CD14-positive monocyte (primary cell): Measurements from ENCODE around the gene CNTFR. TPM values are rescaled to one million over a fixed set of nuclear protein-coding genes. Genes with fewer than 3 reads are reported as not detected.

Experiments
- DNase-seq, 3 donors: peaks; one replicate each; pipeline ENCODE4 v3.0.0-alpha.2; 2011 to 2022
- H2AFZ ChIP-seq: 2 replicates; pipeline ENCODE4 v1.6.0; 2012; ENCODE audit warnings: mild to moderate bottlenecking, low read depth, low read length, inconsistent platforms; ENCODE audit not compliant: insufficient read depth, poor library complexity, severe bottlenecking
- H3K27ac ChIP-seq, 2 donors: 1 replicate in 1 of 2; 2 replicates in 1 of 2; pipeline ENCODE4 v1.5.1; 2012 to 2013; ENCODE audit warnings: low read length in 2 of 2, control low read depth in 1 of 2, inconsistent platforms in 1 of 2, low read depth in 1 of 2, mild to moderate bottlenecking in 1 of 2
- H3K27me3 ChIP-seq, 2 donors: one replicate each; pipeline versions ENCODE4 v1.6.0 to v1.6.1; 2011 to 2013; ENCODE audit warnings: low read length in 2 of 2; ENCODE audit not compliant: control insufficient read depth in 2 of 2, insufficient read depth in 2 of 2
- H3K36me3 ChIP-seq, 2 donors: replicated peaks in 1 of 2; 1 replicate in 1 of 2; 2 replicates in 1 of 2; pipeline versions ENCODE4 v1.5.1 to v1.6.1; 2012 to 2013; ENCODE audit warnings: low read length in 2 of 2, control low read depth in 1 of 2, inconsistent platforms in 1 of 2, mild to moderate bottlenecking in 1 of 2; ENCODE audit not compliant: insufficient read depth in 2 of 2, control insufficient read depth in 1 of 2
- H3K4me1 ChIP-seq, 2 donors: 1 replicate in 1 of 2; 2 replicates in 1 of 2; pipeline versions ENCODE4 v1.5.1 to v1.6.1; 2012 to 2013; ENCODE audit warnings: low read length in 2 of 2, control low read depth in 1 of 2, inconsistent platforms in 1 of 2, mild to moderate bottlenecking in 1 of 2, moderate library complexity in 1 of 2; ENCODE audit not compliant: insufficient read depth in 2 of 2, control insufficient read depth in 1 of 2
- H3K4me2 ChIP-seq: replicated peaks from 2 replicates; pipeline ENCODE3; 2012; ENCODE audit warnings: low read length, moderate library complexity, mild to moderate bottlenecking; ENCODE audit not compliant: poor library complexity, severe bottlenecking; ENCODE audit errors: extremely low read depth
- H3K4me3 ChIP-seq, 3 experiments: fragments of 200-600 bp in 1 of 3; sonication (generic) in 1 of 3; replicated peaks in 1 of 3; 1 replicate in 2 of 3; 2 replicates in 1 of 3; pipeline ENCODE4 v1.5.1; 2011 to 2013; ENCODE audit warnings: low read length in 3 of 3, mild to moderate bottlenecking in 3 of 3, control low read depth in 2 of 3, low read depth in 2 of 3, inconsistent platforms in 1 of 3, moderate library complexity in 1 of 3
- H3K79me2 ChIP-seq: 2 replicates; pipeline ENCODE4 v1.6.0; 2012; ENCODE audit warnings: mild to moderate bottlenecking, control low read depth, inconsistent platforms, low read length, moderate library complexity; ENCODE audit not compliant: insufficient read depth
- H3K9ac ChIP-seq: 2 replicates; pipeline ENCODE4 v1.6.0; 2017; ENCODE audit warnings: low read length, mild to moderate bottlenecking; ENCODE audit not compliant: insufficient read depth, poor library complexity, severe bottlenecking
- H3K9me3 ChIP-seq, 2 donors: replicated peaks in 1 of 2; 1 replicate in 1 of 2; 2 replicates in 1 of 2; pipeline versions ENCODE4 v1.5.1 to v1.6.1; 2012 to 2013; ENCODE audit warnings: low read length in 2 of 2, control low read depth in 1 of 2; ENCODE audit not compliant: control insufficient read depth in 1 of 2, insufficient read depth in 1 of 2
- H4K20me1 ChIP-seq: 2 replicates; pipeline ENCODE4 v1.6.0; 2012; ENCODE audit warnings: mild to moderate bottlenecking, low read length, control low read depth, moderate library complexity; ENCODE audit not compliant: insufficient read depth
- H3K27ac Mint-ChIP-seq, 7 donors: one replicate each; pipeline ENCODE4 v1.8.0; 2020; ENCODE audit warnings: mild to moderate bottlenecking in 7 of 7, mixed read lengths in 7 of 7, moderate library complexity in 6 of 7, inconsistent platforms in 2 of 7
- H3K27me3 Mint-ChIP-seq, 3 donors: one replicate each; pipeline ENCODE4 v1.8.0; 2021 to 2022; ENCODE audit warnings: low read depth in 3 of 3, mild to moderate bottlenecking in 3 of 3, mixed read lengths in 3 of 3, moderate library complexity in 3 of 3, inconsistent platforms in 1 of 3
- H3K36me3 Mint-ChIP-seq, 2 donors: one replicate each; pipeline ENCODE4 v1.8.0; 2020; ENCODE audit warnings: mixed read lengths in 2 of 2, inconsistent platforms in 1 of 2, mild to moderate bottlenecking in 1 of 2
- H3K4me1 Mint-ChIP-seq: one replicate; pipeline ENCODE4 v1.8.0; 2020; ENCODE audit warnings: mild to moderate bottlenecking, mixed read lengths
- H3K4me3 Mint-ChIP-seq, 2 donors: one replicate each; pipeline ENCODE4 v1.8.0; 2020; ENCODE audit warnings: mild to moderate bottlenecking in 2 of 2, mixed read lengths in 2 of 2, moderate library complexity in 1 of 2
- H3K9me3 Mint-ChIP-seq, 7 donors: one replicate each; pipeline ENCODE4 v1.8.0; 2020 to 2022; ENCODE audit warnings: mixed read lengths in 7 of 7, mild to moderate bottlenecking in 6 of 7, moderate library complexity in 6 of 7, inconsistent platforms in 2 of 7
- CTCF ChIP-seq: fragments of 200-600 bp; IDR thresholded peaks from one replicate; pipeline ENCODE4 v1.8.0; 2022; ENCODE audit warnings: antibody characterized with exemption, mild to moderate bottlenecking
- whole genome bisulfite sequencing: methylation state at CpG from one replicate; pipeline ENCODE4 v1.1.5; 2013; ENCODE audit warnings: missing lambda C conversion rate; ENCODE audit not compliant: insufficient coverage; 5-methylcytosine and 5-hydroxymethylcytosine counted together
- intact Hi-C, 2 donors: fragments of 100-400 bp; cut with micrococcal nuclease; formaldehyde crosslinking; loops; one replicate each; pipeline versions ENCODE4 v1.15.0 to v1.15.1; 2023
- polyA plus RNA-seq, 3 donors: library from polyadenylated mRNA; depleted of rRNA in 1 of 3; unstranded in 2 of 3; stranded (reverse) in 1 of 3; fragments of 300-500 nt in 2 of 3; fragments of >200 nt in 1 of 3; fragmentation: Illumina TruSeq in 2 of 3; gene quantifications; 1 replicate in 2 of 3; 2 replicates in 1 of 3; pipeline ENCODE4 v1.2.3, GENCODE V29; 2012 to 2021

CNTFR gene
- polyA plus RNA-seq, 3 donors, result not detected

- H3K4me3 Mint-ChIP-seq, result no peak overlapping the region
- WGBS, result no CpG with 5 or more reads among the region's 6 CpGs
These were observed 32.6 kb downstream of the CNTFR start for GRCh38 chr9:34556949-34557348.

GRCh38 chr9:34555936-34556525, 33.5 kb downstream of the CNTFR start:
- H3K9me3 ChIP-seq, result no peaks in the 10 kb centered on the region
- no peaks in the 10 kb centered on the region for H4K20me1 ChIP-seq
- H3K9ac ChIP-seq, result no peak overlapping the region
- Mint-ChIP-seq H3K9me3 (no peaks in the 10 kb centered on the region), H3K4me3 (no peak overlapping the region), H3K36me3 (no peaks in the 10 kb centered on the region), H3K27me3 (peaks cover 19 to 32% (median 19%) of the 10 kb centered on the region in 3 donors), H3K4me1 (no peaks in the 10 kb centered on the region), H3K27ac (no peak overlapping the region)
- H3K4me1 ChIP-seq, result no peaks in the 10 kb centered on the region
- no peak overlapping the region for H3K4me2 ChIP-seq
- intact Hi-C loops, result no loop called here
- DNase-seq, result no peak
- 87% methylated on average over 13 of the region's 13 CpGs for WGBS
- H2AFZ ChIP-seq, result no peak overlapping the region
- TF ChIP-seq CTCF, result no peak
- peaks cover 0 to 12% of the 10 kb centered on the region in 2 donors for H3K27me3 ChIP-seq
- no peaks in the 10 kb centered on the region for H3K79me2 ChIP-seq
- no peaks in the 10 kb centered on the region for H3K36me3 ChIP-seq
- H3K4me3 ChIP-seq, result no peak overlapping the region
- H3K27ac ChIP-seq, result no peak overlapping the region

More at GRCh38 chr9:34556949-34557348, 32.6 kb downstream of the CNTFR start:
- no peak overlapping the region for H3K27ac ChIP-seq
- H4K20me1 ChIP-seq, result no peaks in the 10 kb centered on the region
- H3K4me3 ChIP-seq, result no peak overlapping the region
- no peak for DNase-seq
- peaks cover 0 to under 1% of the 10 kb centered on the region in 2 donors for H3K9me3 ChIP-seq
- intact Hi-C loops, result no loop called here
- no peak overlapping the region for H2AFZ ChIP-seq
- peaks cover 0 to 12% of the 10 kb centered on the region in 2 donors for H3K27me3 ChIP-seq
- no peaks in the 10 kb centered on the region for H3K36me3 ChIP-seq
- H3K79me2 ChIP-seq, result no peaks in the 10 kb centered on the region
- H3K9ac ChIP-seq, result no peak overlapping the region
- Mint-ChIP-seq H3K27me3 (peaks cover 19 to 33% (median 21%) of the 10 kb centered on the region in 3 donors), H3K36me3 (no peaks in the 10 kb centered on the region), H3K27ac (no peak overlapping the region), H3K4me1 (no peaks in the 10 kb centered on the region), H3K9me3 (peaks cover 0 to 4% (median 3%) of the 10 kb centered on the region in 7 donors)
- no peak for TF ChIP-seq CTCF
- H3K4me2 ChIP-seq, result no peak overlapping the region
- no peaks in the 10 kb centered on the region for H3K4me1 ChIP-seq
